H1 (cell line): ENCODE results near the gene FAM107A. TPM values are rescaled to one million over a fixed set of nuclear protein-coding genes. Genes with fewer than 3 reads are reported as not detected.

Experiments used
- CTCF ChIA-PET: fragments of 300-600 bp; sonication (Branson Sonifier 250); formaldehyde crosslinking; loops from one replicate; lab custom pipeline; 2021; ENCODE audit not compliant: partially characterized antibody; lab: Charles Lee
- POLR2A ChIA-PET: fragments of 300-600 bp; sonication (Branson Sonifier 250); formaldehyde crosslinking; loops from one replicate; lab custom pipeline; 2021; ENCODE audit warnings: inconsistent platforms; ENCODE audit not compliant: partially characterized antibody; lab: Charles Lee
- DNase-seq, 2 experiments: peaks; one replicate each; pipeline versions ENCODE4 v3.0.0 to v3.0.0-alpha.2; 2010 to 2022; ENCODE audit warnings: low spot score in 2 of 2, low read depth in 1 of 2, mixed read lengths in 1 of 2
- FAIRE-seq: peaks from 2 replicates; lab custom pipeline; 2011; peaks lifted over from hg19 to GRCh38; lab: Jason Lieb, UNC
- H2AFZ ChIP-seq: 2 replicates; pipeline ENCODE4 v1.8.1; 2012; ENCODE audit warnings: low read length, inconsistent platforms
- H2AK5ac ChIP-seq: 2 replicates; pipeline ENCODE4 v1.6.1; 2013; ENCODE audit warnings: low read depth, low read length
- H2BK120ac ChIP-seq: replicated peaks from 2 replicates; pipeline ENCODE3; 2013; ENCODE audit warnings: low read depth, low read length, inconsistent platforms
- H2BK12ac ChIP-seq: 2 replicates; pipeline ENCODE4 v1.6.1; 2013; ENCODE audit warnings: low read depth, low read length
- H2BK15ac ChIP-seq: 2 replicates; pipeline ENCODE4 v1.6.1; 2013; ENCODE audit warnings: low read length
- H2BK20ac ChIP-seq: 2 replicates; pipeline ENCODE4 v1.6.1; 2013; ENCODE audit warnings: low read length
- H2BK5ac ChIP-seq: 2 replicates; pipeline ENCODE4 v1.6.1; 2013; ENCODE audit warnings: low read depth, low read length
- H3K14ac ChIP-seq: 2 replicates; pipeline ENCODE4 v1.6.1; 2013; ENCODE audit warnings: inconsistent platforms; ENCODE audit not compliant: insufficient read length
- H3K18ac ChIP-seq: 2 replicates; pipeline ENCODE4 v1.6.1; 2013; ENCODE audit warnings: low read length; ENCODE audit errors: extremely low read depth
- H3K23ac ChIP-seq: 2 replicates; pipeline ENCODE4 v1.6.1; 2013; ENCODE audit warnings: inconsistent platforms; ENCODE audit not compliant: insufficient read length
- H3K23me2 ChIP-seq: 2 replicates; pipeline ENCODE4 v1.6.1; 2013; ENCODE audit warnings: low read depth, low read length
- H3K27ac ChIP-seq: 2 replicates; pipeline ENCODE4 v1.6.1; 2011; ENCODE audit warnings: low read depth, low read length, inconsistent platforms
- H3K27me3 ChIP-seq, 4 experiments: replicated peaks in 1 of 4; 1 replicate in 1 of 4; 2 replicates in 3 of 4; pipeline versions ENCODE4 v1.6.1 to v1.8.1; 2011 to 2013; ENCODE audit warnings: low read length in 3 of 4, mild to moderate bottlenecking in 3 of 4, inconsistent platforms in 2 of 4, mixed read lengths in 2 of 4, moderate library complexity in 1 of 4; ENCODE audit not compliant: control insufficient read depth in 3 of 4, insufficient read depth in 3 of 4; ENCODE audit errors: extremely low read depth in 1 of 4
- H3K36me3 ChIP-seq, 4 experiments: 2 replicates each; pipeline versions ENCODE4 v1.6.1 to v1.8.1; 2011 to 2013; ENCODE audit warnings: mild to moderate bottlenecking in 4 of 4, low read length in 3 of 4, moderate library complexity in 2 of 4, control low read depth in 1 of 4, inconsistent platforms in 1 of 4; ENCODE audit not compliant: insufficient read depth in 4 of 4, control insufficient read depth in 2 of 4
- H3K4ac ChIP-seq: replicated peaks from 2 replicates; pipeline ENCODE3; 2013; ENCODE audit warnings: low read length, low read depth, mixed read lengths, inconsistent platforms; ENCODE audit not compliant: insufficient read length
- H3K4me1 ChIP-seq, 4 experiments: replicated peaks in 1 of 4; 1 replicate in 1 of 4; 2 replicates in 3 of 4; pipeline versions ENCODE4 v1.6.1 to v1.8.1; 2011 to 2013; ENCODE audit warnings: low read length in 3 of 4, inconsistent platforms in 2 of 4, mixed read lengths in 1 of 4; ENCODE audit not compliant: insufficient read depth in 4 of 4, control insufficient read depth in 3 of 4
- H3K4me2 ChIP-seq, 2 experiments: 2 replicates each; pipeline versions ENCODE4 v1.6.1 to v1.8.1; 2011 to 2013; ENCODE audit warnings: low read depth in 2 of 2, low read length in 2 of 2, control low read depth in 1 of 2, inconsistent platforms in 1 of 2, mild to moderate bottlenecking in 1 of 2; ENCODE audit not compliant: insufficient read depth in 1 of 2
- H3K4me3 ChIP-seq, 4 experiments: fragments of 200-600, 300-600 bp in 1 of 4; sonication (generic), shearing (Covaris generic), sonication (Bioruptor Twin) in 1 of 4; 2 replicates each; pipeline versions ENCODE4 v1.5.1 to v1.8.1; 2011 to 2016; ENCODE audit warnings: low read length in 4 of 4, low read depth in 3 of 4, control low read depth in 2 of 4, inconsistent platforms in 2 of 4, mild to moderate bottlenecking in 2 of 4, mixed read lengths in 1 of 4, moderate library complexity in 1 of 4; ENCODE audit not compliant: insufficient read depth in 2 of 4; ENCODE audit errors: extremely low read depth in 1 of 4
- H3K56ac ChIP-seq: replicated peaks from 2 replicates; pipeline ENCODE3; 2013; ENCODE audit warnings: low read depth, mild to moderate bottlenecking, mixed read lengths, low read length, inconsistent platforms; ENCODE audit not compliant: insufficient read length
- H3K79me1 ChIP-seq: 2 replicates; pipeline ENCODE4 v1.6.1; 2013; ENCODE audit warnings: low read depth, low read length, control low read depth
- H3K79me2 ChIP-seq, 2 experiments: 2 replicates each; pipeline versions ENCODE4 v1.6.1 to v1.8.1; 2012 to 2013; ENCODE audit warnings: low read length in 2 of 2, mild to moderate bottlenecking in 2 of 2, inconsistent platforms in 1 of 2; ENCODE audit not compliant: insufficient read depth in 2 of 2, control insufficient read depth in 1 of 2
- H3K9ac ChIP-seq, 4 experiments: replicated peaks in 1 of 4; 1 replicate in 1 of 4; 2 replicates in 3 of 4; pipeline versions ENCODE4 v1.6.1 to v1.8.1; 2011 to 2013; ENCODE audit warnings: low read depth in 3 of 4, low read length in 3 of 4, control low read depth in 2 of 4, mild to moderate bottlenecking in 2 of 4, moderate library complexity in 2 of 4, inconsistent platforms in 1 of 4; ENCODE audit errors: extremely low read depth in 1 of 4
- H3K9me3 ChIP-seq, 2 experiments: 2 replicates each; pipeline versions ENCODE4 v1.6.1 to v1.8.1; 2012 to 2013; ENCODE audit warnings: mild to moderate bottlenecking in 2 of 2, moderate library complexity in 2 of 2, control low read depth in 1 of 2, inconsistent platforms in 1 of 2, low read depth in 1 of 2, low read length in 1 of 2, mixed read lengths in 1 of 2; ENCODE audit not compliant: insufficient read depth in 2 of 2
- H4K20me1 ChIP-seq, 2 experiments: replicated peaks in 1 of 2; 2 replicates each; pipeline versions ENCODE3 to v1.8.1; 2011 to 2013; ENCODE audit warnings: inconsistent platforms in 2 of 2, low read length in 2 of 2, mild to moderate bottlenecking in 1 of 2; ENCODE audit not compliant: insufficient read depth in 2 of 2, control insufficient read depth in 1 of 2
- H4K5ac ChIP-seq: 2 replicates; pipeline ENCODE4 v1.6.1; 2013; ENCODE audit warnings: low read length, low read depth, mixed read lengths, inconsistent platforms; ENCODE audit not compliant: insufficient read length
- H4K8ac ChIP-seq: 2 replicates; pipeline ENCODE4 v1.8.0; 2013; ENCODE audit warnings: mild to moderate bottlenecking, moderate library complexity, low read length, inconsistent platforms; ENCODE audit not compliant: insufficient read depth; ENCODE audit errors: extremely low read depth
- H4K91ac ChIP-seq: replicated peaks from 2 replicates; pipeline ENCODE3; 2013; ENCODE audit warnings: low read length, mixed read lengths, inconsistent platforms; ENCODE audit not compliant: insufficient read length
- CTCF ChIP-seq, 3 experiments: IDR thresholded peaks; 1 replicate in 2 of 3; 2 replicates in 1 of 3; pipeline versions ENCODE4 v1.5.1 to v1.6.1; 2011; ENCODE audit warnings: low read length in 3 of 3, mild to moderate bottlenecking in 3 of 3, inconsistent platforms in 2 of 3, low read depth in 1 of 3, moderate library complexity in 1 of 3; ENCODE audit not compliant: insufficient read depth in 1 of 3; ENCODE audit errors: control extremely low read depth in 1 of 3
- RAD21 ChIP-seq, 2 experiments: IDR thresholded peaks in 1 of 2; conservative IDR thresholded peaks in 1 of 2; 2 replicates each; pipeline ENCODE4 v1.6.1; 2011; ENCODE audit warnings: low read depth in 2 of 2, low read length in 2 of 2, improper control_type of control experiment in 1 of 2, inconsistent platforms in 1 of 2, mild to moderate bottlenecking in 1 of 2, moderate library complexity in 1 of 2
- TBP ChIP-seq: IDR thresholded peaks from 2 replicates; pipeline ENCODE4 v1.6.1; 2011; ENCODE audit warnings: low read depth, low read length, improper control_type of control experiment
- WGBS, 2 experiments: shearing (Covaris generic) in 1 of 2; methylation state at CpG; one replicate each; pipeline versions ENCODE4 v1.1.6 to v1.1.7; 2013 to 2015; ENCODE audit warnings: low lambda C conversion rate in 2 of 2, mixed read lengths in 2 of 2, inconsistent platforms in 1 of 2, low coverage in 1 of 2, missing lambda C conversion rate in 1 of 2; ENCODE audit not compliant: insufficient replicate concordance in 2 of 2, insufficient coverage in 1 of 2, insufficient read length in 1 of 2; ENCODE audit errors: extremely low coverage in 1 of 2, missing lambda C conversion rate in 1 of 2; 5-methylcytosine and 5-hydroxymethylcytosine counted together
- long read RNA-seq, 2 experiments: library from RNA in 1 of 2; library from capped mRNA in 1 of 2; stranded (forward); transcript quantifications; one replicate each; pipeline ENCODE4 v2.0.0, GENCODE V29; 2021; ENCODE audit warnings: inconsistent platforms in 1 of 2
- polyA minus RNA-seq, 3 experiments: library from RNA; depleted of rRNA, polyadenylated mRNA; stranded (reverse); fragments of >200 nt; gene quantifications; 1 replicate in 2 of 3; 2 replicates in 1 of 3; pipeline ENCODE4 v1.2.3, GENCODE V29; 2011
- polyA plus RNA-seq, 7 experiments: library from polyadenylated mRNA; depleted of rRNA in 3 of 7; stranded (reverse) in 5 of 7; unstranded in 2 of 7; fragments of >200 nt in 5 of 7; fragments of 200-250 nt in 2 of 7; gene quantifications; 1 replicate in 5 of 7; 2 replicates in 1 of 7; 4 replicates in 1 of 7; pipeline versions ENCODE4 v1.2.1 to v1.2.3, GENCODE V29; 2011 to 2013; ENCODE audit warnings: missing spikeins in 2 of 7, mixed read lengths in 2 of 7
- total RNA-seq: library from RNA; stranded (reverse); fragmentation: NEBNext Ultra II Directional; extraction: Animal tissue kit (Norgen Biotek cat#: 25700); gene quantifications from 2 replicates; pipeline ENCODE4 v1.2.1, GENCODE V29; 2021

The FAM107A gene
- total RNA-seq (0.57 and 0.65 TPM in 2 replicates), polyA plus RNA-seq (2011; rRNA removed) (0.51 and 1.1 TPM in 2 replicates), polyA minus RNA-seq (2011; rRNA and poly(A)+ RNA removed) (0.05 and 0.60 TPM in 2 replicates)
- 0.83 TPM for polyA plus RNA-seq (2011; cell fraction: cytosol; rRNA removed)
- polyA plus RNA-seq (2011; cell fraction: nucleus; rRNA removed) = 0.61 TPM
- polyA plus RNA-seq (2012, experiment 1 of 2) = 0.16 to 0.23 TPM (median 0.22 TPM) in 4 replicates
- polyA plus RNA-seq (2012, experiment 2 of 2) = 0.33 TPM
- 0.53 TPM for polyA plus RNA-seq (2013, experiment 1 of 2)
- polyA plus RNA-seq (2013, experiment 2 of 2) = 0.50 TPM
- 1.0 TPM for polyA minus RNA-seq (2011; cell fraction: cytosol; rRNA and poly(A)+ RNA removed)
- polyA minus RNA-seq (2011; cell fraction: nucleus; rRNA and poly(A)+ RNA removed) = 0.40 TPM
- long read RNA-seq, experiment 1 = 0 reads
- long read RNA-seq, experiment 2 = 0 reads

- Histone ChIP-seq H3K4me2 (no peak within 1 kb of the TSS; a peak in 1 of 4 replicates), H4K20me1 (no peaks in the 10 kb centered on the region), H2AK5ac (no peak within 1 kb of the TSS), H3K23me2 (no peaks in the 10 kb centered on the region), H3K27me3 (no peaks in the 10 kb centered on the region), H2BK15ac (peak within 1 kb of the TSS; percentile 47; the same call in 1 of the 2 replicates), H3K56ac (no peak within 1 kb of the TSS), H4K91ac (peak within 1 kb of the TSS; percentile 34), H2BK20ac (peak within 1 kb of the TSS; percentile 67; the same call in 1 of the 2 replicates), H3K18ac (no peak within 1 kb of the TSS; the same call in 1 of the 2 replicates), H2BK5ac (no peak within 1 kb of the TSS), H3K4me1 (peaks cover 1 to 8% (median 7%) of the 10 kb centered on the region in 4 experiments; a peak in 5 of 7 replicates), H3K4ac (no peak within 1 kb of the TSS), H3K9me3 (no peaks in the 10 kb centered on the region), H3K23ac (no peak within 1 kb of the TSS), H2BK120ac (no peak within 1 kb of the TSS), H2BK12ac (peak within 1 kb of the TSS; percentile 45; the same call in 1 of the 2 replicates), H3K9ac (no peak within 1 kb of the TSS; a peak in 1 of 7 replicates), H4K5ac (no peak within 1 kb of the TSS), H3K27ac (no peak within 1 kb of the TSS), H3K79me2 (no peaks in the 10 kb centered on the region), H2AFZ (peak within 1 kb of the TSS; percentile 71), H3K14ac (no peak within 1 kb of the TSS), H4K8ac (no peak within 1 kb of the TSS), H3K36me3 (no peaks in the 10 kb centered on the region), H3K4me3 (no peak within 1 kb of the TSS), H3K79me1 (no peaks in the 10 kb centered on the region)
- CTCF ChIA-PET = interaction anchor here (0.7 to 40.0 kb wide), 9 partner anchors 9 to 59 kb away, joined by 3 to 994 read pairs (median 4); no protein-coding TSS in a partner anchor
- TF ChIP-seq TBP (no peak), CTCF (IDR thresholded peaks at IDR 0.05; ENCODE audit: control extremely low read depth in 1 of 3, insufficient read depth in 1 of 3, low read depth in 1 of 3, low read length in 3 of 3) (peak; percentile 25 to 50 (median 38); a peak in 3 of 4 replicates), RAD21 (IDR thresholded peaks at IDR 0.05 in 1 of 2, conservative IDR thresholded peaks at IDR 0.05 in 1 of 2; ENCODE audit: low read depth in 2 of 2, low read length in 2 of 2) (peak; percentile 6 to 31; a peak in 1 of 4 replicates)
- POLR2A ChIA-PET = interaction anchor here (1.3 kb wide), 1 partner anchor 11 kb away, joined by 7 read pairs; no protein-coding TSS in a partner anchor
- DNase-seq = peak in 1 of 2 experiments; percentile 59
- FAIRE-seq = peak; percentile 58
- 60% methylated on average over 12 of the region's 12 CpGs; no CpG with 5 or more reads in 1 of the 2 experiments for WGBS, 2 experiments
Measured at GRCh38 chr3:58577269-58577821, at the start of gene FAM107A. Gene FAM107A, minus strand, starts transcription at chr3:58577391. Its CDS starts 7,531 bp downstream, at chr3:58569860.
